ENCODE data around the gene SPATA13.

The SPATA13 gene

GRCh38 chr13:24263632-24264031 lies 103.1 kb downstream of the SPATA13 start:
- no peak for DNase-seq

GRCh38 chr13:24264976-24265375 lies 104.5 kb downstream of the SPATA13 start:
- DNase-seq: no peak

GRCh38 chr13:24265453-24265852 lies 104.9 kb downstream of the SPATA13 start:
- DNase-seq: no peak

- peak; percentile 65 to 74 (median 66) for DNase-seq
Observed at GRCh38 chr13:24267274-24267673, 106.8 kb downstream of the SPATA13 start.

GRCh38 chr13:24267801-24268200 lies 107.3 kb downstream of the SPATA13 start:
- no peak for DNase-seq

GRCh38 chr13:24269821-24270220 lies 109.3 kb downstream of the SPATA13 start:
- DNase-seq: peak; percentile 52 to 85 (median 63)

- peak; percentile 82 to 93 (median 88) for DNase-seq
Observed at GRCh38 chr13:24270639-24271141, 110.2 kb downstream of the SPATA13 start.

GRCh38 chr13:24271231-24271600 lies 110.7 kb downstream of the SPATA13 start:
- no peak for DNase-seq

GRCh38 chr13:24271601-24272451 lies 111.3 kb downstream of the SPATA13 start:
- DNase-seq: peak; percentile 59 to 71 (median 68)

GRCh38 chr13:24272452-24273161 lies 112.1 kb downstream of the SPATA13 start:
- no peak for DNase-seq

- no peak for DNase-seq
Observed at GRCh38 chr13:24273926-24274325, 113.4 kb downstream of the SPATA13 start.

GRCh38 chr13:24274452-24275021 lies 114.0 kb downstream of the SPATA13 start:
- DNase-seq: peak; percentile 86 to 96 (median 90)

GRCh38 chr13:24275041-24275440 lies 114.5 kb downstream of the SPATA13 start:
- peak in 1 of 3 donors; percentile 21 for DNase-seq

GRCh38 chr13:24276306-24276705 lies 115.8 kb downstream of the SPATA13 start:
- peak; percentile 59 to 77 (median 59) for DNase-seq

GRCh38 chr13:24276861-24277260 lies 116.3 kb downstream of the SPATA13 start:
- no peak for DNase-seq

GRCh38 chr13:24277761-24278160 lies 117.2 kb downstream of the SPATA13 start:
- no peak for DNase-seq

- peak; percentile 72 to 86 (median 77) for DNase-seq
Observed at GRCh38 chr13:24279327-24280110, 119.0 kb downstream of the SPATA13 start.

GRCh38 chr13:24280720-24281119 lies 120.2 kb downstream of the SPATA13 start:
- peak; percentile 69 to 76 (median 69) for DNase-seq

- peak in 2 of 3 donors; percentile 30 to 41 for DNase-seq
Observed at GRCh38 chr13:24281188-24282008, 120.9 kb downstream of the SPATA13 start.

- DNase-seq: peak in 1 of 3 donors; percentile 24
Observed at GRCh38 chr13:24282256-24282655, 121.7 kb downstream of the SPATA13 start.

GRCh38 chr13:24284889-24285565 lies 124.5 kb downstream of the SPATA13 start:
- DNase-seq: no peak

Data from suppressor macrophage treated with lipopolysaccharide for 1 hour (primary cell).